GM20000 (cell line): ENCODE results near the gene AQP7.
"Not testable (repeated sequence)": the region's sequence is repeated elsewhere in the genome, so short reads cannot be mapped to it uniquely, and the experiment has no call there.

ENCODE experiments used
- DNase-seq: peaks from one replicate; pipeline ENCODE4 v3.0.0; 2012; ENCODE audit warnings: low spot score
- TF ChIP-seq, protein P1 (sequence below): IDR thresholded peaks from 2 replicates; pipeline ENCODE4 v1.5.1; 2012; ENCODE audit warnings: mild to moderate bottlenecking, control low read depth; ENCODE audit errors: extremely low read depth, missing control alignments

Gene AQP7

DNA sequence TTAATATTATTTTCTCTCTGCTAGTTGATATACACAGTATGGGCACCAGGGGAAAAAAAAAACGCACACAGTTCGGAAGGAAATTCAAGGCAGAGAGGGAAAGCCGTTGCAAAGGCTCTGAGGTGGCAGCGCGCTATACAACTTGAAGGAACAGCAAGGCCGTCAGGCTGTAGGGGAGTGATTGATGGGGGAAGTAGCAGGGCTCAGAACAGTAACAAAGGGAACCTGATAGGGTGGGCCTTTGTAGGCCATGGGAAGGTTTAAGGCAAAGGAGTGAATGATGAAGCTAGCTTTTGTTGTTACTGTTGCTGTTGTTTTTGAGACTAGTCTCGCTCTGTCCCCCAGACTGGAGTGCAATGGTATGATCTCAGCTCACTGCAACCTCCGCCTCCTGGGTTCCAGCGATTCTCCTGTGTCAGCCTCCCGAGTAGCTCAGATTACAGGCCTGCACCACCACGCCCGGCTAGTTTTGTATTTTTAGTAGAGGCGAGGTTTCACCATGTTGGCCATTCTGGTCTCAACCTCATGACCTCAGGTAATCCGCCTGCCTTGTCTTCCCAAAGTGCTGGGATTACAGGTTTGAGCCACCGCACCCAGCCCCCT lies 27.0 kb downstream of the AQP7 start:
- no peak for DNase-seq
- TF ChIP-seq, protein P1, sequence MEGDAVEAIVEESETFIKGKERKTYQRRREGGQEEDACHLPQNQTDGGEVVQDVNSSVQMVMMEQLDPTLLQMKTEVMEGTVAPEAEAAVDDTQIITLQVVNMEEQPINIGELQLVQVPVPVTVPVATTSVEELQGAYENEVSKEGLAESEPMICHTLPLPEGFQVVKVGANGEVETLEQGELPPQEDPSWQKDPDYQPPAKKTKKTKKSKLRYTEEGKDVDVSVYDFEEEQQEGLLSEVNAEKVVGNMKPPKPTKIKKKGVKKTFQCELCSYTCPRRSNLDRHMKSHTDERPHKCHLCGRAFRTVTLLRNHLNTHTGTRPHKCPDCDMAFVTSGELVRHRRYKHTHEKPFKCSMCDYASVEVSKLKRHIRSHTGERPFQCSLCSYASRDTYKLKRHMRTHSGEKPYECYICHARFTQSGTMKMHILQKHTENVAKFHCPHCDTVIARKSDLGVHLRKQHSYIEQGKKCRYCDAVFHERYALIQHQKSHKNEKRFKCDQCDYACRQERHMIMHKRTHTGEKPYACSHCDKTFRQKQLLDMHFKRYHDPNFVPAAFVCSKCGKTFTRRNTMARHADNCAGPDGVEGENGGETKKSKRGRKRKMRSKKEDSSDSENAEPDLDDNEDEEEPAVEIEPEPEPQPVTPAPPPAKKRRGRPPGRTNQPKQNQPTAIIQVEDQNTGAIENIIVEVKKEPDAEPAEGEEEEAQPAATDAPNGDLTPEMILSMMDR: no peak

GRCh38 chr9:33374634-33375237 lies 27.6 kb downstream of the AQP7 start:
- TF ChIP-seq, protein P1: peak; percentile 62
- DNase-seq: peak; percentile 73

GRCh38 chr9:33374190-33374589 lies 28.2 kb downstream of the AQP7 start:
- DNase-seq: no peak
- TF ChIP-seq, protein P1: no peak

DNA sequence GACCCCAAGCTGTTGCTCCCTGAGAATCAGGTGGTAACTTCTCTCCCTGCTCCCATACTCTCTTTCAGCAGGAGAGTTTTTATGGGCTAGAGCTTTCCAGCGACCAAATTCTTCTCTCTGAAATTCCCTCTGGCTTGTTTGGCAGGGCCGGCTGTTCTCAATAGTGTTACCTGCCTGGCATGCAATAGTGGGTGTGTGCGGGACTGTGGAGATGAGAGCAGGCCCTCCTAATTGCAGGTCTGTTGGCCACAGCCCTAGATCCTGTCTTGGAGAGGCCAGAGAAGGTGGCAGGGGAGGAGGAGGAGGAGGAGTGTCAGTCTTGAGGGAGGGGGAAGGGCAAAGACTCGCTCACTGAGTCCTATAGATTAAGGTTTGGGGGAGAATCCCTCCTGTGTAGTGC lies 29.5 kb downstream of the AQP7 start:
- DNase-seq: no peak
- TF ChIP-seq, protein P1: no peak

- DNase-seq: no peak
- TF ChIP-seq, protein P1: no peak
Observed at GRCh38 chr9:33366979-33367480, 35.3 kb downstream of the AQP7 start.

DNA sequence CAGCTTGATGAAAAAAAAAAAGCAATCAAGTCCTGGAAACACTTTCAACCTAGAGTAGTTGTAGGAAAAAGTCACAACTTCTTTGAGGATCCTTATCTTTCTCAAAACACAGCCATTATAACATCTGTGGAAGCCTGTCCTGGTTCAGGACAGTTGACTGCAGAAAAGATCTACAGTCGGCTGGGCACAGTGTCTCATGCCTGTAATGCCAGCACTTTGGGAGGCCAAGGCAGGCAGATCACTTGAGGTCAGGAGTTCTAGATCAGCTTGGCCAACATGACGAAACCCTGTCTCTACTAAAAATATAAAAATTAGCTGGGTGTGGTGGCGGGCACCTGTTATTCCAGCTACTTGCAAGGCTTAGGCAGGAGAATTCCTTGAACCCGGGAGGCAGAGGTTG lies 37.6 kb downstream of the AQP7 start:
- DNase-seq: not testable (repeated sequence)

- no peak for DNase-seq
- TF ChIP-seq, protein P1: no peak
Observed at GRCh38 chr9:33364127-33364526, 38.2 kb downstream of the AQP7 start.

DNA sequence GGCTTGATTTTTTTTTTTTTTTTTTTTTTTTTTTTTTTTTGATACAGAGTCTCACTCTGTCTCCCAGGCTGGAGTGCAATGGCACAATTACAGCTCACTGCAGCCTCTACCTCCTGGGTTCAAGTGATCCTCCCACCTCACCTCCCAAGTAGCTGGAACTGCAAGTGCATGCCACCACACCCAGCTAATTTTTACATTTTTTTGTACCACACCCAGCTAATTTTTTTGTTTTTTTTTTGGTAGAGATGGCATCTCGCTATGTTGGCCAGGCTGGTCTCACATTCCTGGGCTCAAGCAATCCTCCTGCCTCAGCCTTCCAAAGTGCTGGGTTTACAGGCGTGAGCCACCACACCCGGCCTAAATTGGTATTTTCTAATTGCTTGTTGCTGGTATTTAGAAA lies 43.7 kb downstream of the AQP7 start:
- DNase-seq: not testable (repeated sequence)
